Gastrocnemius medialis (tissue), 4 donors: ENCODE data around the gene RAPH1.

Experiments used
- CTCF ChIP-seq, 5 experiments: fragments of 450-650 bp in 3 of 5; fragments of 200-600 bp in 2 of 5; sonication (generic) in 2 of 5; IDR thresholded peaks in 4 of 5; conservative IDR thresholded peaks in 1 of 5; 1 replicate in 4 of 5; 2 replicates in 1 of 5; pipeline ENCODE4 v1.5.1; 2016 to 2019; ENCODE audit warnings: antibody characterized with exemption in 5 of 5, mild to moderate bottlenecking in 3 of 5, moderate library complexity in 3 of 5
- POLR2A ChIP-seq, 2 donors: fragments of 450-650 bp; IDR thresholded peaks; one replicate each; pipeline ENCODE4 v1.6.1; 2017; ENCODE audit warnings: antibody characterized with exemption in 2 of 2, mild to moderate bottlenecking in 2 of 2, moderate library complexity in 2 of 2

- no peak for TF ChIP-seq CTCF (IDR thresholded peaks at IDR 0.05 in 4 of 5, conservative IDR thresholded peaks at IDR 0.05 in 1 of 5)
- no peak for TF ChIP-seq POLR2A (IDR thresholded peaks at IDR 0.05)
These were observed 24.5 kb upstream of the RAPH1 start for GRCh38 chr2:203559641-203560040.
